Nephron progenitor cell (in vitro differentiated cells): ENCODE data around the gene ZNF750.

Experiments used
- DNase-seq: peaks from one replicate; pipeline ENCODE4 v3.0.0; 2021
- H3K27ac Mint-ChIP-seq: 2 replicates; pipeline ENCODE4 v1.8.0; 2021; ENCODE audit warnings: mild to moderate bottlenecking, moderate library complexity, mixed read lengths
- H3K27me3 Mint-ChIP-seq: 2 replicates; pipeline ENCODE4 v1.8.0; 2021; ENCODE audit warnings: mild to moderate bottlenecking, low read depth, mixed read lengths; ENCODE audit not compliant: poor library complexity
- H3K36me3 Mint-ChIP-seq: 2 replicates; pipeline ENCODE4 v1.8.0; 2021; ENCODE audit warnings: low read depth, mixed read lengths
- H3K4me1 Mint-ChIP-seq: 2 replicates; pipeline ENCODE4 v1.8.0; 2021; ENCODE audit warnings: mixed read lengths
- H3K4me3 Mint-ChIP-seq: 2 replicates; pipeline ENCODE4 v1.8.0; 2021; ENCODE audit warnings: mild to moderate bottlenecking, moderate library complexity, mixed read lengths
- H3K9me3 Mint-ChIP-seq: 2 replicates; pipeline ENCODE4 v1.8.0; 2021; ENCODE audit warnings: mild to moderate bottlenecking, moderate library complexity, mixed read lengths
- TF ChIP-seq, protein P1 (sequence below): fragments of 200-600 bp; sonication (generic); IDR thresholded peaks from 2 replicates; pipeline ENCODE4 v1.5.0; 2021; ENCODE audit warnings: antibody characterized with exemption

ZNF750 gene

DNA sequence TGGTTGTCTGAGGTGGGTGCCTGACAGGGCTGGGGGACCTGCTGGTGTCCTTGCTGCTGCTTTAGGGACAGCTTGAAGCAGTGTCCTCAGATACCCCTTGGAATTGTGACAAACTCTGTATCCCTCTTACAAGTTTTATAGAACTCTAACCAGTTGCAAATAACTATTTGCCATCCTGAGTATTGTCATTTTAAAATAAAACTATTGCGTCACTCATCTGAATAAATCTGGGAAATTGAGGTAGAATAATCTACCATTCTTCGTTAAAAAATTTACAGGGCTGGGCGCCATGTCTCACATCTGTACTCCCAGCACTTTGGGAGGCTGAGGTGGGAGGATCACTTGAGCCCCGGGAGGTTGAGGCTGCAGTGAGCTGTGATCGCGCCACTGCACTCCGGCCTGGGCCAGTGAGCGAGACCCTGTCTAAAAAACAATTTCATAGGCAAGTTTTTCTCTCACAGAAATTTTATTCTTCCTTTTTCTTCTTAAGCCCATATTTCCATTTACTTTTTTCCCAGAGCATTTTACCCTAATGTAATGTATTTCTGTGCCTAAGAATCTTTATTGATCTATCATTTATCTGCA lies 14.2 kb downstream of the ZNF750 start:
- Mint-ChIP-seq H3K27ac (no peak overlapping the region), H3K4me3 (no peak overlapping the region), H3K27me3 (no peaks in the 10 kb centered on the region), H3K4me1 (peaks cover 8% of the 10 kb centered on the region), H3K36me3 (peaks cover 83% of the 10 kb centered on the region), H3K9me3 (peaks cover 45% of the 10 kb centered on the region)
- DNase-seq, result no peak
- TF ChIP-seq, protein P1, sequence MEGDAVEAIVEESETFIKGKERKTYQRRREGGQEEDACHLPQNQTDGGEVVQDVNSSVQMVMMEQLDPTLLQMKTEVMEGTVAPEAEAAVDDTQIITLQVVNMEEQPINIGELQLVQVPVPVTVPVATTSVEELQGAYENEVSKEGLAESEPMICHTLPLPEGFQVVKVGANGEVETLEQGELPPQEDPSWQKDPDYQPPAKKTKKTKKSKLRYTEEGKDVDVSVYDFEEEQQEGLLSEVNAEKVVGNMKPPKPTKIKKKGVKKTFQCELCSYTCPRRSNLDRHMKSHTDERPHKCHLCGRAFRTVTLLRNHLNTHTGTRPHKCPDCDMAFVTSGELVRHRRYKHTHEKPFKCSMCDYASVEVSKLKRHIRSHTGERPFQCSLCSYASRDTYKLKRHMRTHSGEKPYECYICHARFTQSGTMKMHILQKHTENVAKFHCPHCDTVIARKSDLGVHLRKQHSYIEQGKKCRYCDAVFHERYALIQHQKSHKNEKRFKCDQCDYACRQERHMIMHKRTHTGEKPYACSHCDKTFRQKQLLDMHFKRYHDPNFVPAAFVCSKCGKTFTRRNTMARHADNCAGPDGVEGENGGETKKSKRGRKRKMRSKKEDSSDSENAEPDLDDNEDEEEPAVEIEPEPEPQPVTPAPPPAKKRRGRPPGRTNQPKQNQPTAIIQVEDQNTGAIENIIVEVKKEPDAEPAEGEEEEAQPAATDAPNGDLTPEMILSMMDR, result no peak

DNA sequence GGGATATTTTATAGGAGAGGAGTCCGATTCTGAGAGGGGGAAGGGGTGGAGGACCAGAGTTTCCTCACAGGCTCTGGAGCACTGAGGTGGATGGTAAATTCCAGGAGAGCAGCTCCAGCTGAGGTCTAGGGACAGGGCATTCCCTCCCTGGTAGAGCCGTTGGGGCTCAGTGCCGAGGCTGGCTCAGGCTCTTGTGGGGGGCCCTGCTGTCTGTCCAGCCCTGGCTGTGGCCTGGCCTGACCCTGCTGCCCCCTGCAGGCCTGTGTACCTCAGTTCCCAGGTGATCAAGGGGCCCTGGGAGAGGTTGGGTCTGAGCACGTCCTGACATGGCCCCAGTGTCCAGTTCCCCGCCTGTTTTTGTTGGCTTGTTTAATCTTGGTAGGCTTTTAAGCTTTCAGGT lies 16.8 kb downstream of the ZNF750 start:
- H3K36me3 Mint-ChIP-seq, result peaks cover 91% of the 10 kb centered on the region
- DNase-seq, result no peak
- no peak overlapping the region for H3K27ac Mint-ChIP-seq

GRCh38 chr17:82822281-82822680 lies 17.5 kb downstream of the ZNF750 start:
- Mint-ChIP-seq H3K36me3 (peaks cover 91% of the 10 kb centered on the region), H3K4me3 (no peak overlapping the region), H3K27ac (no peak overlapping the region), H3K4me1 (peaks cover 8% of the 10 kb centered on the region), H3K9me3 (peaks cover 59% of the 10 kb centered on the region), H3K27me3 (no peaks in the 10 kb centered on the region)
- no peak for DNase-seq
- TF ChIP-seq, protein P1, result no peak

More for the DNA sequence above, 16.8 kb downstream of the ZNF750 start:
- H3K4me3 Mint-ChIP-seq, result no peak overlapping the region
- H3K9me3 Mint-ChIP-seq, result peaks cover 58% of the 10 kb centered on the region
- TF ChIP-seq, protein P1, result no peak
- peaks cover 8% of the 10 kb centered on the region for H3K4me1 Mint-ChIP-seq
- H3K27me3 Mint-ChIP-seq, result no peaks in the 10 kb centered on the region

GRCh38 chr17:82821554-82821953 lies 18.3 kb downstream of the ZNF750 start:
- Mint-ChIP-seq H3K4me3 (no peak overlapping the region), H3K27me3 (no peaks in the 10 kb centered on the region), H3K9me3 (peaks cover 59% of the 10 kb centered on the region), H3K36me3 (peaks cover 93% of the 10 kb centered on the region), H3K4me1 (peaks cover 8% of the 10 kb centered on the region), H3K27ac (no peak overlapping the region)
- TF ChIP-seq, protein P1, result no peak
- DNase-seq, result no peak

DNA sequence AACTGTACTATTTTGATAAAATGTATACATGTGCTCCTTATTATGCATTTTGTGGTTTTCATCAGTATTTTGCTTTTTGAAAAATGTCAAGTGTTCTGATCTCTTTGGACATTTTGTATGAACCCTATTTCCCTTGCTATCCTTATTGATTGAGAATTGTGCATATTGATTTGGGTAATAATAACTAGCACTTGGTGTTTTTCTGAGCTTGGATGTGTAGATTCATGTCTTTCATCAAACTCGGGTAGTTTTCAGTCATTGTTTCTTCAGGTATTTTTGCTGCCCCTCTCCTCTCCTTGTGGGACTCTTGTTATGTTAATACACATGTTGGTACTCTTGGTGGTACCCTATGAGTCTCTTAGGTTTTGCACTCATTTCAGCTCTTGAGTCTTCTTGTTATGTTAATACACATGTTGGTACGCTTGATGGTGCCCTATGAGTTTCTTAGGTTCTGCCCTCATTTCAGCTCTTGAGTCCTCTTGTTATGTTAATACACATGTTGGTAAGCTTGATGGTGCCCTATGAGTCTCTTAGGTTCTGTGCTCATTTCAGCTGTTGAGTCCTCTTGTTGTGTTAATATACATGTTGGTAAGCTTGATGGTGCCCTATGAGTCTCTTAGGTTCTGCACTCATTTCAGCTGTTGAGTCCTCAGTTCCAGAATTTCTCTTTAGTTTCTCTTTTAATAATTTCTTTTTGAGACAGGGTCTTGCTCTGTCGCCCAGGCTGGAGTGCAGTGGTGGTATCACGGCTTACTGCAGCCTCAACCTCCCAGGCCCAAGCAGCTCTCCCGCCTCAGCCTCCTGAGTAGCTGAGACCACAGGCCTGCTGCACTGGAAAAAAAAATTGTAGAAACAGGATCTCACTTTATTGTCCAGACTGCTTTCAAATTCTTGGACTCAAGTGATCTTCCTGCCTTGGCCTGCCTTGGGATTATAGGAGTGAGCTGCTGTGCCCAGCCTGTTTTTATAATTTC lies 19.3 kb downstream of the ZNF750 start:
- TF ChIP-seq, protein P1, result no peak
- Mint-ChIP-seq H3K4me3 (no peak overlapping the region), H3K9me3 (peaks cover 64% of the 10 kb centered on the region), H3K36me3 (peaks cover 99% of the 10 kb centered on the region), H3K27me3 (no peaks in the 10 kb centered on the region), H3K4me1 (peaks cover 8% of the 10 kb centered on the region), H3K27ac (no peak overlapping the region)
- DNase-seq, result no peak
